Measurements from ENCODE around the gene LTBP2. TPM values are rescaled to one million over a fixed set of nuclear protein-coding genes. Genes with fewer than 3 reads are reported as not detected.

The LTBP2 gene
- total and polyA plus RNA-seq, 2 of the 8 experiments (the other 6 are each of a cell fraction or from before 2014, with no cell fraction given): 0.48 to 0.89 TPM

GRCh38 chr14:74628418-74628817, 16.4 kb upstream of the LTBP2 start:
- Histone ChIP-seq H2BK12ac (ENCODE audit: low read depth, low read length) (no peak overlapping the region), H2BK5ac (ENCODE audit: low read depth, low read length) (no peak overlapping the region), H4K91ac (replicated peaks; ENCODE audit: insufficient read length, low read length) (no peak overlapping the region), H2AK5ac (ENCODE audit: low read depth, low read length) (no peak overlapping the region), H3K4me3 (ENCODE audit: extremely low read depth in 1 of 4, insufficient read depth in 2 of 4, low read depth in 3 of 4, low read length in 4 of 4) (no peak overlapping the region), H4K20me1 (replicated peaks in 1 of 2; ENCODE audit: control insufficient read depth in 1 of 2, insufficient read depth in 2 of 2, low read length in 2 of 2) (no peaks in the 10 kb centered on the region), H3K4ac (replicated peaks; ENCODE audit: insufficient read length, low read depth, low read length) (no peak overlapping the region), H3K18ac (ENCODE audit: extremely low read depth, low read length) (no peak overlapping the region), H3K79me1 (ENCODE audit: low read depth, low read length) (no peaks in the 10 kb centered on the region), H4K5ac (ENCODE audit: insufficient read length, low read depth, low read length) (no peak overlapping the region), H3K36me3 (ENCODE audit: control insufficient read depth in 2 of 4, insufficient read depth in 4 of 4, low read length in 3 of 4) (no peaks in the 10 kb centered on the region), H3K9me3 (ENCODE audit: insufficient read depth in 2 of 2, low read depth in 1 of 2, low read length in 1 of 2) (no peaks in the 10 kb centered on the region), H3K4me2 (ENCODE audit: insufficient read depth in 1 of 2, low read depth in 2 of 2, low read length in 2 of 2) (no peak overlapping the region), H3K27me3 (replicated peaks in 1 of 4; ENCODE audit: control insufficient read depth in 3 of 4, extremely low read depth in 1 of 4, insufficient read depth in 3 of 4, low read length in 3 of 4) (no peaks in the 10 kb centered on the region), H2BK15ac (ENCODE audit: low read length) (no peak overlapping the region), H3K4me1 (replicated peaks in 1 of 4; ENCODE audit: control insufficient read depth in 3 of 4, insufficient read depth in 4 of 4, low read length in 3 of 4) (peaks cover 0 to 5% (median 0%) of the 10 kb centered on the region in 4 experiments; a peak in 4 of 7 replicates), H2AFZ (ENCODE audit: low read length) (no peak overlapping the region), H3K27ac (ENCODE audit: low read depth, low read length) (no peak overlapping the region), H3K56ac (replicated peaks; ENCODE audit: insufficient read length, low read depth, low read length) (no peak overlapping the region), H3K23ac (ENCODE audit: insufficient read length) (no peak overlapping the region), H3K9ac (replicated peaks in 1 of 4; ENCODE audit: extremely low read depth in 1 of 4, low read depth in 3 of 4, low read length in 3 of 4) (no peak overlapping the region), H2BK20ac (ENCODE audit: low read length) (no peak overlapping the region), H2BK120ac (replicated peaks; ENCODE audit: low read depth, low read length) (no peak overlapping the region), H3K23me2 (ENCODE audit: low read depth, low read length) (no peaks in the 10 kb centered on the region; the same call in 1 of the 2 replicates), H3K14ac (ENCODE audit: insufficient read length) (no peak overlapping the region), H3K79me2 (ENCODE audit: control insufficient read depth in 1 of 2, insufficient read depth in 2 of 2, low read length in 2 of 2) (no peaks in the 10 kb centered on the region), H4K8ac (ENCODE audit: extremely low read depth, insufficient read depth, low read length) (no peak overlapping the region)
- CTCF ChIA-PET (ENCODE audit: partially characterized antibody): interaction anchor here (0.9 to 6.6 kb wide), 6 partner anchors 9 to 127 kb away, joined by 3 to 55 read pairs (median 4); partner anchors contain the start of gene LTBP2
- TF ChIP-seq CHD2 (IDR thresholded peaks at IDR 0.05; ENCODE audit: low read length) (no peak), CBX8 (IDR thresholded peaks at IDR 0.05; ENCODE audit: borderline replicate concordance, low read depth, low read length) (no peak), POU5F1 (IDR thresholded peaks at IDR 0.05; ENCODE audit: low read depth, low read length) (no peak), SP1 (IDR thresholded peaks at IDR 0.05; ENCODE audit: low read depth, low read length) (no peak)
- POLR2A ChIA-PET (ENCODE audit: partially characterized antibody): interaction anchor here (1.0 kb wide), 1 partner anchor 23 kb away, joined by 3 read pairs; no protein-coding TSS in a partner anchor
- WGBS, 2 experiments (ENCODE audit: extremely low coverage in 1 of 2, insufficient coverage in 1 of 2, insufficient read length in 1 of 2, insufficient replicate concordance in 2 of 2, low coverage in 1 of 2, low lambda C conversion rate in 2 of 2, missing lambda C conversion rate in 1 of 2): 75% methylated on average over 5 of the region's 5 CpGs; no CpG with 5 or more reads in 1 of the 2 experiments
- no peak for FAIRE-seq
- DNase-seq (ENCODE audit: low read depth in 1 of 2, low spot score in 2 of 2): no peak

All from H1 (cell line).